HG03066 (cell line): ENCODE measurements around the gene EHBP1L1.
A peak's percentile ranks its signal among the peaks of the same experiment; 100 is the strongest.

Experiments
- ATAC-seq: cut with Tn5 transposase; IDR thresholded peaks from one replicate; pipeline ENCODE4 v1.9.1; 2021; ENCODE audit warnings: low read depth; ENCODE audit not compliant: unreplicated experiment

Gene EHBP1L1

GRCh38 chr11:65576867-65577755 lies 1.3 kb downstream of the EHBP1L1 start:
- no peak for ATAC-seq

DNA sequence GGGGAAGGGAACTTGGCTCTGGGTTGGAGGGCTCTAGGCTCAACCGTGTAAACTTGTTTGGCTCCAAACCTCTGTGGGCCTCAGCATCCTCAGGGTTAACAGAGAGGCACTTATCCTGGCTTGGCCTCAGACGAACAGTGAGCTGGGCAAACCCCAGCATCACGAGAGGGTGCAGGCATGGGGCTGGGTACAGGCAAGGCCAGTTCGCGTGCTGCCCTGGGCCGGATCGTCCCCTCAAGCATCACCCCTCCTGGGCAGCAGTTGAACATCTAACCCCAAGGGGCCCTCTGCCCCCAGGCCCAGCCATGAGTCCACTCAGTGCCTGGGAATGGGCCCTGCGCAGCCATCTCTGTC lies 1.9 kb downstream of the EHBP1L1 start:
- no peak for ATAC-seq

DNA sequence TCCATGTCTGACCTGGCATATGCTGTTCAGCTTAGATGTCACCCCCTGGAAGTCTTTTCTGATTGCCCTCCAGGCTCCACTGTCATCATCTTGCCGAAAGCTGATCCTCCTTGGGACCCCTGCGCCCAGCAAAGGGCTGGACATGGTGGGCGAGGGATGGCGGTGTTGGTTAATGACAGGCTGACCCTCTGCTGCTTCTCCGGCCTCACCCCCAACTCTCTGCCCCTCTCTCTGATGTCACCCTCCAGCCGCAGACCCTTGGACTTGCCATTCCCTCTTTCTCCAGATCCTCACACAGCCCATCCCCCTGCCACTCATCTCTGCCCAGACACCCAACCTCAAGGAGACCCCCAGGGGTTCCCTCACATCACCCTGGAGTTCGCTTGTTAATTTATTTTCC lies 2.3 kb downstream of the EHBP1L1 start:
- ATAC-seq = no peak

DNA sequence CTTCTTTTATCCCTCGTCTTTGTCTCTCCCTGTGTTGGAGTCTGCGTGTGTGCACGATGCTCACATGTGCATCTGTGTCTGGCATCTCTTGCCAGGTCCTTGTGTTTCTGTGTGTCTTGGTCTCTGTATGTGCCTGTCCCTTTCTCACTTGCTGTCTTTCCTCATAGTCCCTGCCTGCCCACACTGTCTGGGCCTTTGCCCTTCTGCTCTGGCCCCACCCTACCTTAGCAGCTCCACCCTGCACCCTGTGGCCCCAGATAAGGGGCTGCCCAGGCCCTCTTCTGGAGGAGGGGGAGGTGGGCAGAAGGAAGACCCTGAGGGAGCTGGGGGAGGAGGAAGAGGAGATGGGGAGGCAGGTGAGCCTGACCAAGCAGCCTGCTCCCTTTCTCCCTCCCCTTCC lies 2.8 kb downstream of the EHBP1L1 start:
- ATAC-seq = no peak

DNA sequence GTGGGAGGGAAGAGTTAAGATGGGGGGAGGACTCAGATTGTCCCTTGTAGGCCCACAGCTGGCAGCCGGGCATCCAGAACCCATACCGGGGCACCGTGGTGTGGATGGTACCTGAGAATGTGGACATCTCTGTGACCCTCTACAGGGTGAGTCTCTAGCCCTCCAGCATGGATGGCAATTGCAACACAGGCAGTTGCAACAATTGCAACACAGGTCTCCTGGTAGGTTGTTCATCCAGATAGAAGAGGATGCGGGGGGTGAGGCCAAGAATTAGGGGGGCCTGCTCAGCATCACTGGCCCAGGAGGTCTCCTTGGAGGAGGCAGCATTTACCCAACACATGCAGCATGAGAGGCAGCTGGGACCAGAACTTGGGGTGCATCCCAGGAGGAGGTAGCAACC lies 3.4 kb downstream of the EHBP1L1 start:
- no peak for ATAC-seq

DNA sequence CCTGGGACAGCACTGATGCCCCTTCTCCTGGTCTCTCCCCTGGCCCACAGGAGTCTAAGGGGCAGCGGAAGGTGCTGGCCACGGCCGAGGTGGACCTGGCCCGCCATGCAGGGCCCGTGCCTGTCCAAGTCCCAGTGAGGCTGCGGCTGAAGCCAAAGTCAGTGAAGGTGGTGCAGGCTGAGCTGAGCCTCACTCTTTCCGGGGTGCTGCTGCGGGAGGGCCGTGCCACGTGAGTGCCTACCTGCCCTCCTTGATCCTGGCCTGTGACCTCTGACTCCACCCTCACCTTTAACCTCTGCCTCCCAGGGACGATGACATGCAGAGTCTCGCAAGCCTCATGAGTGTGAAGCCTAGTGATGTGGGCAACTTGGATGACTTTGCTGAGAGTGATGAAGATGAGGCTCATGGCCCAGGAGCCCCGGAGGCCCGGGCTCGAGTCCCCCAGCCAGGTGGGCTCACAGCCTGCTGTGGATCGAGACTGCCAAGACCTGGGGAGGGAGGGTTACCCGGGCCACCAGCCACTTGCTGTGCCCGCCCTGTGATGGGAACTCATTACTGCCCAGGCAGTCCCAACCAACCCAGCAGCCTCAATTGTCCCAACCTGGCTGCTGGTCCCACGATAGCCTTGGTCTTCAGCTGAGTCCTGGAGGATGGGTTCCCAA lies 4.3 kb downstream of the EHBP1L1 start:
- ATAC-seq = no peak

GRCh38 chr11:65580756-65581155 lies 4.9 kb downstream of the EHBP1L1 start:
- no peak for ATAC-seq

DNA sequence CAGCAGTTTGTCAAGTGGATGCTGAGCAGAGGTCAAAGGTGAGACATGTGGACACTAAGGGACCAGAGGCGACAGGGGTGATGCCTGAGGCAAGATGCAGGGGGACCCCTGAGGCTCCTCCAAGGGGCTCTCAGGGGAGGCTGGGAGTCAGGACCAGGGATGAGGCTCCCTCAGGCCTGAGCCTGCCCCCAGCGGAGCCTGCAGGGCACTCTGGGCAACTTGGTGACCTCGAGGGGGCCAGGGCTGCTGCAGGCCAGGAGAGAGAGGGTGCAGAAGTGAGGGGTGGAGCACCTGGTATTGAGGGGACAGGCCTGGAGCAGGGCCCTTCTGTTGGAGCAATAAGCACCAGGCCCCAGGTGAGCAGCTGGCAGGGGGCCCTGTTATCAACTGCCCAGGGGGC lies 6.1 kb downstream of the EHBP1L1 start:
- no peak for ATAC-seq

DNA sequence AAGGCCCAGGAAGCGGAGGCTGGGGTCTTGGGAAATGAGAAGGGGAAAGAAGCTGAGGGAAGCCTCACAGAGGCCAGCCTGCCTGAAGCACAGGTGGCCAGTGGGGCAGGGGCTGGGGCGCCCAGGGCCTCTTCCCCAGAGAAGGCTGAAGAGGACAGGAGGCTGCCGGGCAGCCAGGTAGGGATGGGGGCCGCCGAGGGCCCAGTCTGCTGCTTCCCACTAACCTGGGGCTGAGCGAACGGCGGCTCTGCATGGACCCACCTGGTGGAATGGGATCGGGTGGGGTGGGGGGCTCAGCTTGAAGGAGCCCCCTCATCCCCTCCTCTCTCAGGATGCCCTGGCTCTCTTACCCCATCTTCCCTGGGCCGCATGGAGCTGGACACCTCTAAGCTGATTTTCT lies 7.7 kb downstream of the EHBP1L1 start:
- no peak for ATAC-seq

DNA sequence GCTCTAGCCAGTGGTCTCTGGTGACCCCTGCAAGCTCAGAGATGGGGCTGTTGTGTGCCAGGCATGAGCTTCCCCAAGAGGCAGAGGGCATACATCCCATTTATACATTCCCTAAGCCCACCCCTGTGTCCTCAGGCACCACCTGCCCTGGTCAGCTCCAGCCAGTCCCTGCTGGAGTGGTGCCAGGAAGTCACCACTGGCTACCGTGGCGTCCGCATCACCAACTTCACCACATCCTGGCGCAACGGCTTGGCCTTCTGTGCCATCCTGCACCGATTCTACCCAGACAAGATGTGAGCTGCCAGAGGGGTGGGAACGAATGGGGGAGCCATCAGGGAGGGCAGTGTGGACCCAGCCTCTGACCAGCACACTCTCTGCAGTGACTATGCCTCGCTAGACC lies 8.3 kb downstream of the EHBP1L1 start:
- ATAC-seq = no peak

DNA sequence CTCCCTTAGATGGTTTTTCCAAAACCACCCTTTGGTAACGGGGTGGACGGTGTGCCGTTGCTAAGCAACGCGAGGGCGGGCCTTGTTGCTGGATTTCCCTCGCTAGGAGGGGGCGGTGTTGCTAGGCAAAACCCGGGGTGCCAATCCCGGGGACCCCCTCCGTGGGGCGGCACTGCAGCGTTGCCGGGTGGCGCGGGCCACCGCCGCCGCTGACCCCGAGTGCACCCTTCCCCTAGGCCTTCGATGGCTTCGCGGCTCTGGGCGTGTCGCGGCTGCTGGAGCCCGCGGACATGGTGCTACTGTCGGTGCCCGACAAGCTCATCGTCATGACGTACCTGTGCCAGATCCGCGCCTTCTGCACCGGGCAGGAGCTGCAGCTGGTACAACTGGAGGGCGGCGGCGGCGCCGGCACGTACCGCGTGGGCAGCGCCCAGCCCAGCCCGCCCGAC lies 8.9 kb downstream of the EHBP1L1 start:
- ATAC-seq = no peak

GRCh38 chr11:65585396-65586246 lies 9.8 kb downstream of the EHBP1L1 start:
- no peak for ATAC-seq

DNA sequence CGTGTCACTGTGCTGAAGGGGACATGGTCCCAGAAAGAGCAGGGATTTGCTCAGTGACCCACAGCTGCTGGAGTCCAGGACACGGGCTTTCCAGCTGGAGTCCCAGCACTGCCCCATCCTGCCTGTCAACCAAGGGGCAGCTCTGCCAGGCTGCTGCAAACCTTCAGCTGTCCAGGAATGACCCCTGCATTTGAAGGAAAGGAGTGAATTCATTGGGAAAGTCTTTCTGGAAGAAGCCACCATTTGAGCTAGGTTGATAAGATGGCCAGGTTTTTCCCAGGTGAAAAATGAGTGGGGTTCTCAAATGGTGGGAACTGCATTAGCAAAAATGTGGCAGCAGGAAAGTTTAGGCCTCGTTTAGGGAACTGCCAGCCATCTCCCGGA lies 10.4 kb downstream of the EHBP1L1 start:
- no peak for ATAC-seq

- no peak for ATAC-seq
Measured at GRCh38 chr11:65586676-65587075, 10.8 kb downstream of the EHBP1L1 start.

DNA sequence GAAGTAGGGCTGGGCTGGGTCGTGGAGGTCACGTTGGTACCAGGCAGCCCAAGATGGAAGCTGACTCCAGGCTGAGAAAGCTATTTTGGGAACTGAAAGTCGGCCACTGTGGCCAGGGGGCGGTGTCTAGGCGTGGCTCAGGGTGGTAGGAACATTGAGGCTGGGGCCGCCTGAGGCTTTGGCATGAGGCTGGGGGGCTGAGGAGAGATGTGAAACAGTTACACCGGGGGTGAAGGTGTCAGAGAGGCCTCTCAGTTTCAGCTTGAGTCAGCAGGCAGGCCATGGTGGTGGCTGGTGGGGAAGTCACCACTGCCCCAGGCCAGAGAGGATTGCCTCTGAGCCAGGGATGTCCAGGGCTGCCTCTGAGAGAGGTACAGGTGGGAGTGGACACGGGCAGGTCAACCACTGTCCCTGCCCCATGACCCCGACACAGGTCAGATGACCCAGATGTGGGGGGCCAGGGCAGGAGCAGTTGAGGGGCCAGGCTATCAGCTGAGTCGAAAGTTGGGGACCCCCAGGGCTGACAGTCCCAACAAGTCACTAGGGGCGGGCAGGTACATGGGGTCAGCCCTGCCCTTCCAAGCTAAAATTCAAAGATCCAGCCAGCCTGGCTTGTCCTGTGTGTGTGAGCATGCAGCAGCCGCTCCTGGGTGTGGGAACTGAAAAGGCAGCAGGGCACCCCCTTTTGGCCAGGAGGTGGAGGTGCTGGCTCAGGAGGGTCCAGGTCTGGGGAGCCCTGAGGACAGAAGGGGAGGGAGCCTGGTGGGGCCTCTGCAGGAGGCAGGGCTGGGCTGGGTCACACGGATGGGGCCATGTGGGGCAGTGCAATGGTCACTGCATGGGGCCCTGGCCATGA lies 12.6 kb downstream of the EHBP1L1 start:
- ATAC-seq = peak; percentile 80

DNA sequence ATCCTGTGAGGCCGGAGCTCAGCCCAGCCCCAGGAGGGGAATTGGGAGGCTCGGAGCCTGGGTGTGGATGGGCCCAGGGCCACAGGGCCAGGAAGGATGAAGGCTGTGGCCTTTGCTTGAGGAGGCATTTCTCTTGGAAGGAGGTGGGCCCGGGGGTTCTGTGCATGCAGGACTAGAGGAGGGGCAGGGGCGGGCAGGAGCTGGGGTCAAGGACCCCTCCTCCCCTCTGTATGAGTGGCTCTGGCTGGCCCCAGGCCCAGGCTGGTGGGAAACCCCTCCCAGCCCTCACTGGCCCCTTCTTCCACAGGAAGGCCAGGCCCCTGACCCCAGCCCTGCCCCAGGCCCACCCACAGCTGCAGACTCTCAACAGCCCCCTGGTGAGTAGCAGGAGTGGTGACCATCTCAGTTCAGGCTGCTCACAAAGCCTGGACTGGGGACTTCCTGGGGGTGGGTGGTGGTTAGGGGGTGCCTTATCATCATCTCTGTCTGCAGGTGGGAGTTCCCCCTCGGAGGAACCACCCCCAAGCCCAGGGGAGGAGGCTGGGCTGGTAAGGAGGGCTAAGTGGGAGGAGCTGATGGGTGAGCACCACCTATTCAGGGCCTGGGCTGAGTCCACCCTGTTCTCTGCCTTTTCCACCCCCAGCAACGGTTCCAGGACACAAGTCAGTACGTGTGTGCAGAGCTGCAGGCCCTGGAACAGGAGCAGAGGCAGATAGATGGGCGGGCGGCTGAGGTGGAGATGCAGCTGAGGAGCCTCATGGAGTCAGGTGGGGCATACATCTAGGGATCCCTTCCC lies 13.8 kb downstream of the EHBP1L1 start:
- ATAC-seq = no peak

DNA sequence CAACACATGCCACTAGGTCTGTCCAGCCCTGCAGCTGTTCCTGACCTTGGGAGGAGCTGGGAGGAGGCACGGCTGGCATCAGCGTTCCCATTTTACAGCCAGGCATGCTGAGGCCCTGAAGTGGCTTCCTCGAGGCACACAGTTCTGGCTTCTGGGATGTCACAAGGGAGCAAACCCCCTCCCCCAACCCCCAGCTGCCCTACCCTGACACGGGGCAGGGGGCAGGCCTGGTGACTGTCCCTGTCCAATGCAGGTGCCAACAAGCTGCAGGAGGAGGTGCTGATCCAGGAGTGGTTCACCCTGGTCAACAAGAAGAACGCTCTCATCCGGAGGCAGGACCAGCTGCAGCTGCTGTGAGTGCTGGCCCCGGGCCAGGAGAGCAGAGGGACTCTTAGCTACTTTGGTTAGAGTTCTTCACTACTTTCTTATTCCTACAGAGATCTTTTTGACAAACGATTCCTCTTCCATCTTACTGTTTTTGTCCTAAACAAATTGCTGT lies 14.4 kb downstream of the EHBP1L1 start:
- no peak for ATAC-seq

DNA sequence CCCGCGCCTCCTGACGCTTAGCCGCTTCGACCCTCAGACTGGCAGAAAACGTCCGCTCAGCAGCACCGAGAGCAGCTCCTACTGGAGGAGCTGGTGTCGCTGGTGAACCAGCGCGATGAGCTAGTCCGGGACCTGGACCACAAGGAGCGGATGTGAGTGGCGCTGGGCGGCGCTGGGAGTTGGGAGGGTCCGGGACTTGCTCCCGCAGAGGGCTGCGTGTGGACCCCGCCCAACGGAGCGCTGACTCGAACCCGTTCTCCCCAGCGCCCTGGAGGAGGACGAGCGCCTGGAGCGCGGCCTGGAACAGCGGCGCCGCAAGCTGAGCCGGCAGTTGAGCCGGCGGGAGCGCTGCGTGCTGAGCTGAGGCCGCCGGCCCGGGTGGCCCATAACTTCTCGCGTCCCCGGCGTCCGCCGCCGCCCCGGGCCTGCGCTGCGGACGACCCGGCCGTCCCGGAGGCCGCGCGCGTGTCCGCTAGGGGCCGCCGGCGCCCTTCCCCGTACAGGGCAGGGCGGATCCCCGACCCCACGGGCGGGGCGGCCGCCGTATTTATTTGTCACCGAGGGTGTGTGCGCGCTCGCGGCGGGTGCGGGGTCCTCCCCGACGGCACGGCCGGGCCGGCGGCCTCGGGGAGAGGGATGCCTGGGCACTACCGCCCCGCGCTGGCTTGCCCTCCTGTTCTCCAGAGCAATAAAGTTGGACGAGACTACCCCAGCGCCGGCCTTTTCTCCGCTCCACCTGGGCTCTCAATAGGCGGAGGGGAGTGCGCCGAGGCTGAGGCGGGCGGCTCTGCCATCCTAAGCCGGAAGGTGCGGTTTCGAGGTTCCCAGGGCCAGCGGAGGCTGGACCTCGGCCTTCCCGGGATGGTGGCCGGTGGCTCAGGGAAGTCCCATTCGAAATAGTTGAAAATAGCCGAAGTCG lies 16.3 kb downstream of the EHBP1L1 start:
- no peak for ATAC-seq
